22Rv1 (cell line): ENCODE measurements around the gene SLC26A1.

Experiments
- H3K27ac ChIP-seq: fragments of 450-650 bp; 2 replicates; pipeline ENCODE4 v1.5.1; 2017
- ZFX ChIP-seq: fragments of 450-650 bp; IDR thresholded peaks from 2 replicates; pipeline ENCODE4 v1.6.1; 2017; ENCODE audit warnings: antibody characterized with exemption, borderline replicate concordance
- TF ChIP-seq, protein P1 (sequence below): fragments of 450-650 bp; IDR thresholded peaks from 2 replicates; pipeline ENCODE4 v1.5.1; 2017; ENCODE audit warnings: mild to moderate bottlenecking

Gene SLC26A1

DNA sequence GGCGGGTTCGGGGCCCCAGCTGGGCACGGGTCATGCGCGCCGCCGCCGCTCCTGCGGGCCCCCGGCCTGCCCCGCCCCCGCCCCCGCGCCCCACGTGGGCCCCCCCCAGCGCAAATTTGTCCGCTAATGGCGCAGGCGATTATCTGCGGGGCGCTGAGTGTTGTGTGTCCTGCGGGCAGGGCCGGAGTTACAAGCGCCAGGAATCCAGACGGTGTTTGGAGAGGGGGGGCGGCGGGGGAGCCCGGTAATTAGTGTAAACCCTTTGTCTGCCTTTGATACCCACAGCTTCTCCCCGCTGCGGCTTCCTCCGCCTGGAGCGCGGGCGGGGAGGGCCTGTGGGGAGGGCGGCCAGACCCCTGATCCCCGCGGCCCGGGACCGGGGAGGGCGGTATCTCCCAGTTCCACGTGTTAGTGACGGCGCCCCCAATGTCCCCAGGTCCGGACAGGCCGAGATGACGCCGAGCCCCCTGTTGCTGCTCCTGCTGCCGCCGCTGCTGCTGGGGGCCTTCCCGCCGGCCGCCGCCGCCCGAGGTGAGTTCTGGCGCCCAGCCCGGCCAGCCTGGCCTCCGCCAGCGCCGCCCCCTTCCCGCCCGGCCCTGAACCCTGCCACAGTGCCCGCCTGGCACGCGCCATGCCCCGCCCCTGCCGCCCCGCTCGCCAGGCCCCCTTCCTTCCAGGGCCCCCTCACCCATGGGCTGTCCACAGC is 19.0 kb upstream of the SLC26A1 start:
- no peak overlapping the region for H3K27ac ChIP-seq
- TF ChIP-seq, protein P1, sequence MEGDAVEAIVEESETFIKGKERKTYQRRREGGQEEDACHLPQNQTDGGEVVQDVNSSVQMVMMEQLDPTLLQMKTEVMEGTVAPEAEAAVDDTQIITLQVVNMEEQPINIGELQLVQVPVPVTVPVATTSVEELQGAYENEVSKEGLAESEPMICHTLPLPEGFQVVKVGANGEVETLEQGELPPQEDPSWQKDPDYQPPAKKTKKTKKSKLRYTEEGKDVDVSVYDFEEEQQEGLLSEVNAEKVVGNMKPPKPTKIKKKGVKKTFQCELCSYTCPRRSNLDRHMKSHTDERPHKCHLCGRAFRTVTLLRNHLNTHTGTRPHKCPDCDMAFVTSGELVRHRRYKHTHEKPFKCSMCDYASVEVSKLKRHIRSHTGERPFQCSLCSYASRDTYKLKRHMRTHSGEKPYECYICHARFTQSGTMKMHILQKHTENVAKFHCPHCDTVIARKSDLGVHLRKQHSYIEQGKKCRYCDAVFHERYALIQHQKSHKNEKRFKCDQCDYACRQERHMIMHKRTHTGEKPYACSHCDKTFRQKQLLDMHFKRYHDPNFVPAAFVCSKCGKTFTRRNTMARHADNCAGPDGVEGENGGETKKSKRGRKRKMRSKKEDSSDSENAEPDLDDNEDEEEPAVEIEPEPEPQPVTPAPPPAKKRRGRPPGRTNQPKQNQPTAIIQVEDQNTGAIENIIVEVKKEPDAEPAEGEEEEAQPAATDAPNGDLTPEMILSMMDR = no peak
- no peak for TF ChIP-seq ZFX

DNA sequence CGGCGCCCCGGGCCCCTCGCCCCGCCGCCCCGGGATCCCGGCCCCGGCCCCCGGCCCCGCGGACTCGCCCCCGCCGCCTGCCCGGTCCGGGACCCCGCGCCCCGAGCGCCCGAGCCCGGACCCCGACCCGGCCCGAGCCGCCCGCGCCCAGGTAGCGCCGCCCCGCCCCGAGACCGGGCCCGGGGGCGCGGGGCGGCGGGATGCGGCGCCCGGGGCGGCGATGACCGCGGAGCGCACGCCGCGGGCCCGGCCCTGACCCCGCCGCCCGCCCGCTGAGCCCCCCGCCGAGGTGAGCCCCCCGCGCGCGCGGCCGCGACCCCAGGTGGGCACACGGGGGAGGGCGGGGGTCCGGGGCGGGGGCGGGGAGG is 18.4 kb upstream of the SLC26A1 start:
- H3K27ac ChIP-seq = no peak overlapping the region
- TF ChIP-seq, protein P1 = no peak
- TF ChIP-seq ZFX = no peak

DNA sequence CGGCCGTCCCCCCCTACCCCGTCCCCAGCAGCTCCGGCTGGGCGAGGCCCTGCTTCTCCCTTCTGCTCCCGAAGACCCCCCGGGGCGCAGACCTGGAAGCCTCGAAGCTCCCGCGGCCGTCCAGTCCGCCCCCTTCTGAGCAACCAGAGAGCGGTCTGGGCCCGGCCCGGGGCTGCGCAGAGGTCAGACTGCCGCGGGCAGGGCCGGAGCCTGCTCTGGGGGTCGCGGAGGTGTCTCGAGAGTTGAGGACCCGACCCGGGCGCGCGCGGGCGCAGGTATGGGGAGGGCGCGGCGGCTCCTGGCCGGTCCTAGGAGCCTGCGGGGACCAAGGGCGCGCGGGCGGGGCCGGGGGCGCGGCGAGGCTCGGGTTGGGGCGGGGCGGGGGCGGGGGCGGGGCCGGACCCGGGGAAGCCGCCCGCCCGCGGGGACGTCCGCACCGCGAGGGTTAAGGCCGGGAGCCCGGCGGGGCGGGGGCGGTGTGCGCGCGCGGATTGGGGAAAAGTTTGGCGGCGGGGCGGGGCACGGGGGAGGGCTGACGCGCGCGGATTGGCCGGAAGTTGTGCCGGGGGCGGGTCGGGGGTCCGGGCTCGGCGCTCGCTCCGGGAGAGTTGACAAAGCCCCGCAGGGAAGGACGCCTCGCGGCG is 17.9 kb upstream of the SLC26A1 start, which contains the start of gene FGFRL1:
FGFRL1 (plus strand) TSS at position 605 of the 644 bp plus-strand sequence. CDS start 860 bp downstream, outside the sequence.
- TF ChIP-seq, protein P1 = no peak
- no peak for TF ChIP-seq ZFX
- H3K27ac ChIP-seq = peak within 1 kb of the TSS; percentile 69

DNA sequence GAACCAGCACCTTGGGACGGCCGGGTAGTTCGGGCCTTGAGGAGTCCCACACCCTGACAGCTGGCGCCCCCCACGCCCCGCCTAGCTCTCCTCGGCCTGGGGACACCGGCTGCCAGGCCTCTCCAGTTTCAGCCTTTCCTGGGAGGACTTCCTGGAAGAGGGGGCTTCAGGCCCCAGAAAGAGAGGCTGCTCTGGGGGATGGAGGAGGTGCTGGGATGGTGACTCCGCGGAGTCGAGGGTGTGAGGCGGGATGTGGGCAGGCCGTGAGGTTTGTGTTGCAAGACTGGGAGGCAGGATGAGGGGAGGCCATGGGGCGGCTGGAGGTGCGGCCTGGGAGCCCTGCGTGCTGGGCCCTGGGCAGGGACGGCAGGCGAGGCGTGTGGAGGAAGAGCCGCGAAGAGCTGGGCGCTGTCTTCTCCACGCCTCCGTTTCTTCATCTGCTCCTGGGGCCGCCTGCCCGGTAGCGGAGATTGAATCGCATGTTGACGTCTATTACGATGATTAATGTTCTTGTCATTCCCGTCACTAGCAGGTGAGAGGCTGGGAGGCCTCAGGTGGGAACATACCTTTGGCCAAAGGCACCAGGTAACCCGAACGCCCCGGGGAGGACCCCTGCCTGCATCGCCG is 17.3 kb upstream of the SLC26A1 start:
- TF ChIP-seq, protein P1 = no peak
- TF ChIP-seq ZFX = no peak
- H3K27ac ChIP-seq = peak overlapping the region; percentile 69

DNA sequence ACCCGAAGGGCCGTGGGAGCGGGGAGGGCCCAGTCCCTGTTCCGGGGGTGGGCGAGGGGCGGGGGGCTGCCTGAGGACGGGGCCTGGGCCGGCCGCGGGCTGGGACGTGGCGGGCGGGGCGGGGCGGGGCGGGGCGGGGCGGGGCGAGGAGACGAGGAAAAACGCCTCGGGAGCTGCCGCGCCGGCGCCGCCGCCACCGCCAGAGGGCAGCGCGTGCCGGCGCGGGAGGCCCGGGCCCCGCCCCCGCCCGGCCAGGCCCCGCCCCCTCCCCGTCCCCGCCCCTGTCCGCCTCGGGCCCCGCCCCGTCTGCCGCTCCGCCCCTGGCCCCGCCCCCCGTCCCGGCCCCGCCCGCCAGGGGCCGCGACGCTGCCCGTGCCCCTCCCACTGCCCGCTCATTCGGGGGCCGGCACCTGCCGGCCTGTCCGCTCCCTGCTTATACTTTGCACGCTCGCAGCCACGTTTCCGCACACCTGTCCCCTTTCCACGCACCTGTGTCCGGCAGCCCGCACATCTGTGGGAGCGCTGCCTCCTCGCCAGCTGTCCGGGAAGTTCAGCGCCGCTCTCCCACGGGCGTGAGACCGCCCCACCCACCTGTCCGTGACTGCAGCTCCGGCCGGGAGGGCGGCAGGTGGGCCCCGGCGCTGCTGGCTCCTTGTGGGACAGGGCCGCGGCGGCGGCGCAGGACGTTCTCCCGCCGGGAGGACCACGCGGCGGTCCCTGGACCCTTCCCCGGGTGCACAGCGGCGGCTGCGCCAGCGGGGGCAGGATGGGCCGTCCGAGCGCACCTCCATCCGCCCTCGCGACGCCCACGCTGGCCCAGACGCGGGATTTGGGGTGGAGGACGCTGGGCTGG is 16.6 kb upstream of the SLC26A1 start:
- H3K27ac ChIP-seq = peak overlapping the region; percentile 69
- TF ChIP-seq, protein P1 = no peak
- TF ChIP-seq ZFX = no peak

DNA sequence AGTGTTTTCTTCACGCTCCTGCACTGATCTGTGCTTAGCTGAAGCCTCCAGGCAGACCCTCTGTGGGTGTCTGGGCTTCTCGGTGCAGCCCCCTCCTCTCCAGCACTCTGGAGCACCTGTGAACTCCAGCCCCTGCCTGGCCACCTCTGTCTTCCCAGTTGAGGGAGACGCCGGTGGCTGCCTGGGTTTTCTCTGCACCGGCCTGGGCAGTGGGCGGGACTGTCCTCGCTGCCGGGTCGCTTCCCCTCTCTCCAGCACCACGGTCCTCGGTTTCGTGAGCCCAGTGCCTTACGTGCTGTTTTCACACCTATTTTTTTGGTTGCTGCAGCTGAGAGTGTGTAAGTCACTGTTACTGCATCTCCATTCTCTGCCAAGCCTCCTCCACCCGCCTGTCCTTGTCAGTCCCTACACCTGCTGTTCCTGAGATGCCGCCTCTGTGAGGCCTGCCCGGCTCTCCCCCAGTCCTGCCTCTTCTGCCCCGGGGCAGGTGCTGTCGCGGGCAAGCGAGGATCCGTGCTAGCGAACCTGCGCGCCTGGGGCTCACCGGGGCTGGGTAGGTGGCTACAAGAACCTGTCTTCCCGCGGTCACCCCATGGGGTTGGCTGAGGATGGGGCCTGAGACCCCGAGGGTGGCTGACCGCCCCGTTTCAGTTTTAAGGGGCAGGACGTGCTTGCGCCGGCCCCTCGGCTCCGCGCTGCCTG is 15.8 kb upstream of the SLC26A1 start:
- TF ChIP-seq, protein P1 = no peak
- no peak overlapping the region for H3K27ac ChIP-seq
